ENCODE results near the gene SLC4A1AP. TPM values are rescaled to one million over a fixed set of nuclear protein-coding genes. Genes with fewer than 3 reads are reported as not detected.

The SLC4A1AP gene
- total RNA-seq, 1 donor from 2014 or later: 23.8 TPM

GRCh38 chr2:27701676-27702075 is 38.0 kb downstream of the SLC4A1AP start:
- intact Hi-C loops (cut with micrococcal nuclease): no loop called here

- intact Hi-C loops (cut with micrococcal nuclease): no loop called here
These were observed 38.6 kb downstream of the SLC4A1AP start for GRCh38 chr2:27702302-27702701.

- intact Hi-C loops (cut with micrococcal nuclease): loop anchor here (1.0 kb wide), 1 partner anchor 749 kb away; no protein-coding TSS in a partner anchor
These were observed 40.1 kb downstream of the SLC4A1AP start for GRCh38 chr2:27703638-27704341.

- intact Hi-C loops (cut with micrococcal nuclease): no loop called here
These were observed 40.7 kb downstream of the SLC4A1AP start for GRCh38 chr2:27704342-27704876.

GRCh38 chr2:27705851-27706622 is 42.3 kb downstream of the SLC4A1AP start:
- intact Hi-C loops (cut with micrococcal nuclease): no loop called here

GRCh38 chr2:27707462-27708256 is 44.0 kb downstream of the SLC4A1AP start:
- intact Hi-C loops (cut with micrococcal nuclease): no loop called here

- intact Hi-C loops (cut with micrococcal nuclease): no loop called here
These were observed 44.6 kb downstream of the SLC4A1AP start for GRCh38 chr2:27708257-27708654.

GRCh38 chr2:27708666-27709065 is 45.0 kb downstream of the SLC4A1AP start:
- intact Hi-C loops (cut with micrococcal nuclease): no loop called here

- intact Hi-C loops (cut with micrococcal nuclease): no loop called here
These were observed 45.6 kb downstream of the SLC4A1AP start for GRCh38 chr2:27709326-27709725.

- intact Hi-C loops (cut with micrococcal nuclease): no loop called here
These were observed 46.4 kb downstream of the SLC4A1AP start for GRCh38 chr2:27709960-27710575.

GRCh38 chr2:27710640-27711430 is 47.1 kb downstream of the SLC4A1AP start:
- intact Hi-C loops (cut with micrococcal nuclease): no loop called here

GRCh38 chr2:27711804-27712203 is 48.1 kb downstream of the SLC4A1AP start:
- intact Hi-C loops (cut with micrococcal nuclease): no loop called here

- intact Hi-C loops (cut with micrococcal nuclease): no loop called here
These were observed 48.8 kb downstream of the SLC4A1AP start for GRCh38 chr2:27712522-27712921.

GRCh38 chr2:27713201-27713600 is 49.5 kb downstream of the SLC4A1AP start:
- intact Hi-C loops (cut with micrococcal nuclease): no loop called here

GRCh38 chr2:27714053-27714452 is 50.4 kb downstream of the SLC4A1AP start:
- intact Hi-C loops (cut with micrococcal nuclease): no loop called here

GRCh38 chr2:27714851-27715291 is 51.2 kb downstream of the SLC4A1AP start:
- intact Hi-C loops (cut with micrococcal nuclease): no loop called here

GRCh38 chr2:27715318-27716210 is 51.9 kb downstream of the SLC4A1AP start:
- intact Hi-C loops (cut with micrococcal nuclease): no loop called here

- intact Hi-C loops (cut with micrococcal nuclease): no loop called here
These were observed 52.8 kb downstream of the SLC4A1AP start for GRCh38 chr2:27716301-27717069.

Data from T-helper 2 cell treated with Interferon-gamma antibody and Interleukin-4, amounts not matched to agents 100 ng/mL and 5 ng/mL, for 36 hours (primary cell).